RPMI7951 (cell line): ENCODE data around the gene ABCB8. TPM values are rescaled to one million over a fixed set of nuclear protein-coding genes. Genes with fewer than 3 reads are reported as not detected.
"Not testable (repeated sequence)": the region's sequence is repeated elsewhere in the genome, so short reads cannot be mapped to it uniquely, and the experiment has no call there.

Source experiments
- DNase-seq: peaks from one replicate; pipeline ENCODE4 v3.0.0-alpha.2; 2012; ENCODE audit warnings: low read depth
- total RNA-seq: library from RNA; depleted of rRNA; stranded (reverse); fragments of >200 nt; shearing (Covaris generic); gene quantifications from 2 replicates; pipeline ENCODE4 v1.2.3, GENCODE V29; 2014

ABCB8 gene
- total RNA-seq, 1 experiment from 2014 or later: 26.9 TPM

DNA sequence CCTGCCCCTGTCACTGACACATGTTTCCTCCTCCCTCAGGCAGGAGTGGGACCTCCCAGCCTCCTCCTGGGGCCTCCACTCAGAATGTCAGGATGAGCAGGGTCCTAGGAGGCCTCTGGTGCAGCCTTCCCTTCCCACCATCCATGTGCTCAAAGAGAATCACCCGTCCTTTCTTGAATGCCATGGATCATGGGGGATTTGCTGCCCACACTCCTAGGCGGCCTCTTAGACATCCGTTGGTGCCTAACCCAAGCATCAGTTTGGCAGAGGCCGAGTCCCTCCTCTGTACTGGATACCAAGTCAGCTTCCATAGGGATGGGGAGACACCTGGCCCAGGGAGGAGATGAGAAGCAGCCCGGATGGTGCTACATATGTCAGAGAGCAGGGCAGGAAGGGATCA, 30.4 kb upstream of the ABCB8 start:
- DNase-seq: no peak

DNA sequence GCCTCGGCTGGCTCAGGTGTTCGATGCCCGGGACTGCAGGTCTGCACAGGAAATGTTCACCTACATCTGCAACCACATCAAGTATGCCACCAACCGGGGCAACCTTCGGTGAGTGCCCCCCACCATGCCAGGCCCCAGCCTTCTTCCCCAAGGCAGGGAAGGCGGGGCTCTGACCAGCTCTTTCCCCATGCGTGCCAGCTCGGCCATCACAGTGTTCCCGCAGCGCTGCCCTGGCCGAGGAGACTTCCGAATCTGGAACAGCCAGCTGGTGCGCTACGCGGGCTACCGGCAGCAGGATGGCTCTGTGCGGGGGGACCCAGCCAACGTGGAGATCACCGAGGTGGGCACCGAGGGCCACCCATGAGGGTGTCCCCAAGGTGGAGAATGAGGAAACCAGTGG, 29.9 kb upstream of the ABCB8 start:
- no peak for DNase-seq

DNA sequence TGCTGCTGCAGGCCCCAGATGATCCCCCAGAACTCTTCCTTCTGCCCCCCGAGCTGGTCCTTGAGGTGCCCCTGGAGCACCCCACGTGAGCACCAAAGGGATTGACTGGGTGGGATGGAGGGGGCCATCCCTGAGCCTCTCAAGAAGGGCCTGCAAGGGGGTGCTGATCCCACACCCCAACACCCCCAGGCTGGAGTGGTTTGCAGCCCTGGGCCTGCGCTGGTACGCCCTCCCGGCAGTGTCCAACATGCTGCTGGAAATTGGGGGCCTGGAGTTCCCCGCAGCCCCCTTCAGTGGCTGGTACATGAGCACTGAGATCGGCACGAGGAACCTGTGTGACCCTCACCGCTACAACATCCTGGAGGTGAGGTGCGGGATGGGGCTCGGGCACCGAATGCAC, 29.2 kb upstream of the ABCB8 start:
- no peak for DNase-seq

DNA sequence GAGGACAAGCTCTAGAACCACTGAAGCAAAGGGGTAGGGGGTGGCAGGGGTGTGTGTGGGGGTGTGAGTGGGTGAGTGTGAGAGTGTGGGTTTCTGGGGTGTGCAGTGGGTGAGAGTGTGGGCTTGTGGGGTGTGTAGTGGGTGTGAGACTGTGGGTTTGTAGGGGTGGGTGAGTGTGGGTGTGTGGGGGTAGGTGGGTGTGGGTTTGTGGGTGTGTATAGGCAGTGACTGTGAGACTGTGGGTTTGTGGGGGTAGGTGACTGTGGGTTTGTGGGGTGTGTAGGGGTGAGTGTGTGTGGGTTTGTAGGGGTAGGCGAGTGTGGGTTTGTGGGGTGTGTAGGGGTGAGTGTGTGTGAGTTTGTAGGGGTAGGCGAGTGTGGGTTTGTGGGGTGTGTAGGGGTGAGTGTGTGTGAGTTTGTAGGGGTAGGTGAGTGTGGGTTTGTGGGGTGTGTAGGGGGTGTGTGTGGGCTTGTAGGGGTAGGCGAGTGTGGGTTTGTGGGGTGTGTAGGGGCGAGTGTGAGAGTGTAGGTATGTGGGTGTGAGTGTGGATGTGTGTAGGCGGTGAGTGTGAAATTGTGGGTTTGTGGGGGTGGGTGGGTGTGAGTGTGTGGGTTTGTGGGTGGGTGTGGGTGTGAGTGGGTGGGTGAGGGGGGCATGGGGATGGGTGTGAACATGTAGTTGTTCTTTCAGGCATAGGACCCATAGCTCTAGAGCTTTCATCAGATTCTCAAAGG, 28.6 kb upstream of the ABCB8 start:
- no peak for DNase-seq

DNA sequence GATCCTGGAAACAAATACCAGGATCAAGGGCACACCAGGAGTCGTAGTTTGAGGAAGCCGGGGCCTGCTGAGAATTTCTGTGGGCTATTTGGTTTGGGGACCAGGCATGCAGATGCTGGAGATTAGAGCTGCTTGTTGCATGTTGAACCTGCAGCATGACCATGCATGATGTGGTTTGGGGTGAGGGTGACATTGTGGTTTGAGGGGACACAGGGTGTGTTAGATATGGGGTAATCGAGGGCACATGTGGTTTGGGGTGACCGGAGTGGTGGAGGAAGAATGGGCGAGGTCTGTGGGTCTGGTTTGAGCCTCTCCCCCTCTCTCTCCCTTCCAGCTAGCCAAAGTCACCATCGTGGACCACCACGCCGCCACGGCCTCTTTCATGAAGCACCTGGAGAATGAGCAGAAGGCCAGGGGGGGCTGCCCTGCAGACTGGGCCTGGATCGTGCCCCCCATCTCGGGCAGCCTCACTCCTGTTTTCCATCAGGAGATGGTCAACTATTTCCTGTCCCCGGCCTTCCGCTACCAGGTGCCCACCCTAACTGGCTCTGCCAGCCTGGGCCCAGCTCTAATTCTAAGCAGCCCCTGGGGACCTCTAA, 27.3 kb upstream of the ABCB8 start:
- no peak for DNase-seq

DNA sequence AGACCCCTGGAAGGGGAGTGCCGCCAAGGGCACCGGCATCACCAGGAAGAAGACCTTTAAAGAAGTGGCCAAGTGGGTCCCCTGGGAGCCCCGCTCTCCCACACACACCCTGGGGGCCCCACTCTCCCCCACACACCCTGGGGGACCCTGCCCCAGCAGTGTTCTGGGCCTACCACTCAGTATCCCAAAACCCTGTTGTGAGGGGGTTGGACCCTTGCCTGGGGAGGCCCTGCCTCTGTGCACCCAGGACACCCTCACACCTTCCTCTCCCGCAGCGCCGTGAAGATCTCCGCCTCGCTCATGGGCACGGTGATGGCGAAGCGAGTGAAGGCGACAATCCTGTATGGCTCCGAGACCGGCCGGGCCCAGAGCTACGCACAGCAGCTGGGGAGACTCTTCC, 26.7 kb upstream of the ABCB8 start:
- no peak for DNase-seq

DNA sequence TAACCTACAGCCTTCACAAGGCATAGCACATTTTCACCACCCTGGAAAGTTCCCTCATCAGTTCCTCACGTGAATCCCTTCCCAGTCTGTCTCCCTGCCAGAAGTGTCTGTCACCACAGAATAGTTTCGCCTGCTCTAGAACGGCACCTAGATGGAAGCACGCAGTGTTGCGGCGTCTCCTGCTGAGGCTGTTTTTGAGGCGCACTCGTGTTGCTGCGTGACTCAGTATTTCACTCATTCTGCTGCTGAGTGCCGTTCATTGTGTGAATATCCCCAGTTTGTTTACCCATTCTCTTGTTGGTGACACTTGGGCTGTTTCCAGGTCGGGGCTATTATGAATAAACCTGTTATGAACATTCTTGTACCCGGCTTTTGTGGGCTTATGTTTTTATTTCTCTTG, 24.7 kb upstream of the ABCB8 start:
- no peak for DNase-seq

DNA sequence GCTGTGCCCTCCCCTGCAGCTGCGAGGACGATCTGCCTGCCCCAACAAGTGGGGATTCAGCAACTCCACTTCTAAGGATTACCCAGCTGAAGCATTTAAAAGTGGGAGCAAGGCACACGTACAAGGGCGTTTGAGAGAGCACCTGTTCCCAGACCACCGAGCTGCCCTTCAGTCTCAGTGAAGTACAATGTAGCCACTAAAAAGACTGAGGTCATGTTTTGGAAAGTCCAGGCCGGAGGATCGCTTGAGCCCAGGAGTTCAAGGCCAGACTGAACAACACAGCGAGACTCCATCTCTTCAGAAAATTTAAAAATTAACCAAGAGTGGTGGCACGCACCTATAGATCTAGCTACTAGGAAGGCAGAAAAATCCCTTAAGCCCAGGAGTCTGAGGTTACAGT, 22.7 kb upstream of the ABCB8 start:
- DNase-seq: no peak

DNA sequence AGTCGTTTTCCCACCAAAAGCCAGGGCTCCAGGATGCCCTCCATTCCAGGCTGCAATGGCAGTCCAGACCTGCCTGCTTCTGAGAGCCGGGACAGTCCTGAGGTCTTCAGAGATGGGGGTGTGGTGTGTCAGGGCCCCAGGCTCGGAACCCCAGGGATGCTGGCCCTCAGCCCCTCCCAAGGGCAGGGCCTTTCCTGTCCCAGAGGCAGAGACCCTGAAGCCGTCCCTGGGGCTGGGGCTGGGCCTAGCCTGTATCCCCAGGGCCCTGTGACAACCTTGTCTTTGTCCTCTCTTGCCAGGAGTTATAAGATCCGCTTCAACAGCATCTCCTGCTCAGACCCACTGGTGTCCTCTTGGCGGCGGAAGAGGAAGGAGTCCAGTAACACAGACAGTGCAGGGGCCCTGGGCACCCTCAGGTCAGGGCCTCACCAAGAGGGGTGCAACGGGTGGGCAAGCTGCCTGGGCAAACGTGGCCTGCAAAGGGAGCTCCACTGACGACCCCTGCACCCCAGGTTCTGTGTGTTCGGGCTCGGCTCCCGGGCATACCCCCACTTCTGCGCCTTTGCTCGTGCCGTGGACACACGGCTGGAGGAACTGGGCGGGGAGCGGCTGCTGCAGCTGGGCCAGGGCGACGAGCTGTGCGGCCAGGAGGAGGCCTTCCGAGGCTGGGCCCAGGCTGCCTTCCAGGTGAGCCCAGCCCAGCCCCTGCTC, 21.5 kb upstream of the ABCB8 start:
- DNase-seq: no peak

DNA sequence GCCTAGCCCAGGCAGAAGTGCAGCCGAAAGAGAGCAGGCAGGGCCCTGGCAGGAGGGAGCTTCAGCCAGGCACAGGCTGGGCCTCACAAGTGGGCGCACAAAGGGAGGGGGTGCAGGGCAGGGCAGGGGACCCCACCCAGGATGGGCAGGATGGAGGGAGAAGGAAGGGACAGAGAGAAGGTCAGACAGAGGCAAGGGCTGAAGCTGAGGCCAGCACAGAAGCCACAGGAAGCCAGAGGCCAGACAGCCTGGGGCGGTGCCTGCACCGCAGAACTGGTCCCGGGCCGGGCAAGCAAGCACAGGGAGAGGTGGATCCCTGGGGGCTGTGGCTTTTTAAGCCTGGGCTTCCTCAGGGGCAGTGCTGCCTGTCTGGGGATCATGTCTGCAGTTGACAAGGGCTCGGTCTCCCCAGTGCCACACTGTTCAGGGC, 20.8 kb upstream of the ABCB8 start:
- no peak for DNase-seq

DNA sequence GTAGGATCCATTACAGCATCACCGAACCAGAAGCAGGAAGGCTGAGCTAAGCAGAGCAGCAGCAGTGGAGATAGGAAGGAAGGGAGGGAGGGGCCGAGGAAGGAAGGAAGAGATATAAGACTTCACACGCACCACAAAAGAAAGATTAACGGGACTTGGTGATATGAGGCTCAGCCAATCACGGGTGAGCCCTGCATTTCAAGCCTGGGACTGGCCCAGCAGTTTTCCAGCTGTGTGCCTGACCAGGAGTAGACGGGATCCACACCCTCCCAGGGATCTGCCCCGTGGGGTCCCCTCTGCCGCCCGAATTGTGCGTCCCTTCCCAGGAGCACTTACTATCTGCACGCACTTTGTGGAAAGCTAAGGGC, 20.1 kb upstream of the ABCB8 start:
- DNase-seq: no peak

DNA sequence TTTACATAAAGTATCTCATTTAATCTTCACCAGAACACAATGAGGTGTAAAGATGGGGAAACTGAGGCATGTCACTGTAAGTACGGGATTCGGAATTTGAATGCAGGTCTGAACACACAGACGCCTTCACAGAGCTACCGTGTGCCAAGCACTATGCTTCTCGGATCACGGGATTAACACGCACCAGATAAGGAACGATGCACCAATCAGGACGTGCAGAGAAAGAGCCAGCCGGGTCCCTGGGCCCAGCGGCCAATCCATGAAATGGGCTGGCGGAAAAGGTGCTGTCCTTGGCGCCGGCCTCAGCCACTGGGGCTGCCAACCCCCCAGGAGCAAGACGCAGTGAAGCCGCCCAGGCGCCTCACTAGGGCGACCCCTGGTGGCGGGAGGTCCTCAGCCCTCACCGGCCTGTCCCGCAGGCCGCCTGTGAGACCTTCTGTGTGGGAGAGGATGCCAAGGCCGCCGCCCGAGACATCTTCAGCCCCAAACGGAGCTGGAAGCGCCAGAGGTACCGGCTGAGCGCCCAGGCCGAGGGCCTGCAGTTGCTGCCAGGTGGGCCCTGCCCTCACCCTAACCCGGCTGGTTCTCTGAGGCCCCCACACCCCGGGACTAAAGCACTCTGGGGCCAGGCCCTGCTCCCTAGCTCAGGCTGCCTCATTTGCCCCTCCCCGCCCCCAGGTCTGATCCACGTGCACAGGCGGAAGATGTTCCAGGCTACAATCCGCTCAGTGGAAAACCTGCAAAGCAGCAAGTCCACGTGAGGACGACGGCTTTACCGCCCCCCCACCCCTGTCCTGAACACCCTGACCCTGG, 19.5 kb upstream of the ABCB8 start:
- peak; percentile 39 for DNase-seq

DNA sequence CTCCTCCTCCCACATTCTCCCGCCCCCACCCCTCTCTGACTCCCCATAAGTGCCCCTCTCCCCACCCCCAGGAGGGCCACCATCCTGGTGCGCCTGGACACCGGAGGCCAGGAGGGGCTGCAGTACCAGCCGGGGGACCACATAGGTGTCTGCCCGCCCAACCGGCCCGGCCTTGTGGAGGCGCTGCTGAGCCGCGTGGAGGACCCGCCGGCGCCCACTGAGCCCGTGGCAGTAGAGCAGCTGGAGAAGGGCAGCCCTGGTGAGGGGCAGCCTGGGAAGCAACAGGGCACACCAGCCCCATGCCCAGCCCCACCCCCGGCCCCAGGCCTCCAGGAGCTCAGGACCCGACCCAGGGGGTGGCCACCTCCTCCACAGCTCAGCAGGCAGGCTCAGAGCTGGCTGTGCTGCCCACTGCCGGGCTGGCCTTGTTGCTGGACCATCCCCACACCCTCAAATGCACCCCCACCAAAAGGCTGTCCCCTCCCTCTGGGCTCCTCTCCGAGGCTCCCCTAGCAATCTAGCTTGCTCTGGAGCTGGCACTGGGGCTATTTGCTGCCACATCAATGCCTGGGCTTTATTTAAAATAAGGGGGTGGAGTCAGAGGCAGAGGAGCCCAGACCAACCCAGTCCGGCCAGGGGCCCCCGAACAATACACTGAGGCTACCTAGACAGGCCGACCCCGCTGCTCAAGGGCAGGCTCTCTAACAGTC, 18.8 kb upstream of the ABCB8 start:
- DNase-seq: no peak

DNA sequence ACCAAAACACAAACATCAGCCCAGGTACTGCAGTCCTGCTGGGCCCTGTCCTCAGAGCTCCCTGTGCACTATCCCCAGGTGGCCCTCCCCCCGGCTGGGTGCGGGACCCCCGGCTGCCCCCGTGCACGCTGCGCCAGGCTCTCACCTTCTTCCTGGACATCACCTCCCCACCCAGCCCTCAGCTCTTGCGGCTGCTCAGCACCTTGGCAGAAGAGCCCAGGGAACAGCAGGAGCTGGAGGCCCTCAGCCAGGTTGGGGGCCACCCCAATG, 18.3 kb upstream of the ABCB8 start:
- DNase-seq: no peak

DNA sequence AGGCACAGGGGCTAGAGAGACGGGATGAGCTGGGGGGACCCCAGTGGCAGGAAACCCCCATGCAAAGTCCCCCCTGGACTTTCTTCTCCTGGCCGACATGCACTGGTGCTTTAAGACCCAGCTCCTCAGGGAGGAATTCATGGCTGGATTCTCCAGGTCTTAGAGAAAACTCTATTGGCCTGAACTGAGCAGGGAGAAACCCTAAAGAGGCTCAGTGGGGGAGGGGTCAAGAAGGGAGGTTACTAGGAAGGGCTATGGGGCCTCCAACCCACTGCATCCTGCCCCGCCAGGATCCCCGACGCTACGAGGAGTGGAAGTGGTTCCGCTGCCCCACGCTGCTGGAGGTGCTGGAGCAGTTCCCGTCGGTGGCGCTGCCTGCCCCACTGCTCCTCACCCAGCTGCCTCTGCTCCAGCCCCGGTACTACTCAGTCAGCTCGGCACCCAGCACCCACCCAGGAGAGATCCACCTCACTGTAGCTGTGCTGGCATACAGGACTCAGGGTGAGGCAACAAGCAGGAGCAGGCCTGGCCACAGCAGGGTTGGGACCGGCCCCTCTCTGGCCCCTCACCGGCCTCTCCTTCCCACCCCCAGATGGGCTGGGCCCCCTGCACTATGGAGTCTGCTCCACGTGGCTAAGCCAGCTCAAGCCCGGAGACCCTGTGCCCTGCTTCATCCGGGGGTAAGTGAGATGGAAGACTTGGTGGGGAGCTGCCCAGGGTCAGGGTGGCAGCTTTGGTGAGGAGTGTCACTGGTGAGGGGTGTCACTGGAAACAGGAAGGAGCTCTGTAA, 17.7 kb upstream of the ABCB8 start:
- no peak for DNase-seq

DNA sequence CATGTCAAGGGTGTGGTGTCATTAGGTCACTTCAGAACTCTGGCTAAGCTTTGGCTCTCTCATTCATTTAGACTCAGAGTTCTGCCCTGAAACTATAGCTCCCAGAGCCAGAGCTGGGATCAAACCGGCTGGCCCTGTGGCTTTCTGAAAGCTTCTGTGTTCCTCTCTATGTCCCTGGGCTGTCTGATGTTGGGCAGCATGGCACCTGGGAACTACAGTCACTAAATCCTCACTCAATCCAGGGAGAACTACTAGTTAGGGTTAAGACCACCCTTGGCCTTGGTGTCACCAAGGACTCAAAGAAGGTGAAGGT, 17.2 kb upstream of the ABCB8 start:
- DNase-seq: no peak

DNA sequence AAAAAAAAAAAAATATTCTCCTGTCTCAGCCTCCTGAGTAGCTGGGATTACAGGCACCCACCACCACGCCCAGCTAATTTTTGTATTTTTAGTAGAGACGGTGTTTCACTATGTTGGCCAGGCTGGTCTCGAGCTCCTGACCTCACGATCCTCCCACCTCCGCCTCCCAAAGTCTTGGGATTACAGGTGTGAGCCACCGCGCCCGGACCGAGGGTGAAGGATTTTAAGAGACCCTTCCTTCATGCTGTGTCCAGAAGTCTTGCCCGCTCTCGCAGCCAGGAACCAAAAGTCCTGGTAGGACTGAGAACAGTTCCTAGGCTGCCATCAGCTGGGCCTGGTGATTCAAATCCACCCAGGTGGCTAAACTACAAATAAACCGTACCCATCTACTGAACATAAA, 16.6 kb upstream of the ABCB8 start:
- DNase-seq: not testable (repeated sequence)

DNA sequence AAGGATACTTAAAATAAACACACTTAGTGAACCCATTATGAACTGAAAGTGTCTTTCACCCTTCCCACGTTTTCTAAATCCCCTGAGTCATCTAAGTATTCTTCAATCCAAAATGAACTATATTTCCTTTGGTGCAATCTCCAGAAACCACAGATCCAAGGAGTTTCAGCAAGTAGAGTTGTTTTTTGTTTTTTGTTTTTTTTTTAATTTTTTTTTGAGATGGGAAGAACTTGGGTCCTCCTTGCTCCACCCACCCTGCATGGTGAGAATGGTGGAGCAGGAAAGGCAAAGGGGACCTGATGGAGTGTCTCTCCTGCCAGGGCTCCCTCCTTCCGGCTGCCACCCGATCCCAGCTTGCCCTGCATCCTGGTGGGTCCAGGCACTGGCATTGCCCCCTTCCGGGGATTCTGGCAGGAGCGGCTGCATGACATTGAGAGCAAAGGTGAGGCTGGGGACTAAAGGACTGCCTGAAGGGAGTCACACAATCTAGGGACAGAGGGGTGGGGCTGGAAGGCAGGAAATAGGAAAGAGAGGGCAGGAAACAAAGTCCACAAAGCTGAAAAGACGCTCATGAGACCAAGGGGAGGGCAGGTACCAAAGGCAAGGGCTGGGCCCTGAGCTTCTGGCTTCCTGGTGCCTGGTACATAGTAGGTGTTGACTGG, 16.1 kb upstream of the ABCB8 start:
- DNase-seq: no peak

DNA sequence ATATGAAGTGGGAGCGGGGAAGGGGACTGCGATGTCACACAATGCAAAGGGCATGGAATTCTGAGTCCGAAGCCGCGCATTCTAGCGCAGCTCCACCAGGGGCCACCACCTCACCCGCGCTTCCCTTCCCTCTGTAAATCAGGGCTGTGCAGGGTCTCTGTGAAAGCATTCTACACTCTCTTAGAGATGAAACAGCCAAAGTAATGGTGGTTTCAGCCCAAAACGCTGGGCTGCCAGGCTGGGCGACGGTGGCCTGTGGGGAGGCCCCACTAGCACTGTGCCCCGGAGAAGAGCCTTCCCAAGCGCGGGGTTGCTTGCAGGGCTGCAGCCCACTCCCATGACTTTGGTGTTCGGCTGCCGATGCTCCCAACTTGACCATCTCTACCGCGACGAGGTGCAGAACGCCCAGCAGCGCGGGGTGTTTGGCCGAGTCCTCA, 15.3 kb upstream of the ABCB8 start:
- peak; percentile 58 for DNase-seq

DNA sequence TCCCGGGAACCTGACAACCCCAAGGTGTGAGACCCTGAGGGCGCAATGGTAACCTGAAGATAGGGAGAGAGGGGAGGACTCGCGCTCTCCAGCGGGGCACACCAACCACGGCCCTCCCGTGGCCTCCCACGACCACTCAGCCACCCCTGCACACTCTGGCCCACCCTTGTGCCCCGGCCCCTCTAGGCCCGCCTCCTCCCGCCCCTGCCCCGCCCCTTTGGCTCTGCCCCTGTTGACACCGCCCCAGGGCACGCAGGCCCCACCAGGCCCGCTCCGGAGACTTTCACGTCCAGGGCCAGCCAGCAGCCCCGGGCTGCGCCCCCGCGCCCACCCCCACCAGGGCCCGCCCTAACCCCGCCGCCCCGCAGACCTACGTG, 14.9 kb upstream of the ABCB8 start:
- no peak for DNase-seq
